ENCODE data around the gene ARHGEF37.

ARHGEF37 gene

GRCh38 chr5:149603210-149603609 lies 21.9 kb downstream of the ARHGEF37 start:
- no peak for DNase-seq

- DNase-seq: no peak
Measured at GRCh38 chr5:149603920-149604319, 22.6 kb downstream of the ARHGEF37 start.

- DNase-seq: no peak
Measured at GRCh38 chr5:149604321-149604720, 23.0 kb downstream of the ARHGEF37 start.

GRCh38 chr5:149605354-149605997 lies 24.2 kb downstream of the ARHGEF37 start:
- no peak for DNase-seq

- no peak for DNase-seq
Measured at GRCh38 chr5:149605998-149606724, 24.9 kb downstream of the ARHGEF37 start.

- DNase-seq: no peak
Measured at GRCh38 chr5:149608936-149609545, 27.7 kb downstream of the ARHGEF37 start.

- no peak for DNase-seq
Measured at GRCh38 chr5:149609640-149610219, 28.4 kb downstream of the ARHGEF37 start.

GRCh38 chr5:149610589-149611255 lies 29.4 kb downstream of the ARHGEF37 start:
- DNase-seq: no peak

GRCh38 chr5:149611326-149611725 lies 30.0 kb downstream of the ARHGEF37 start:
- DNase-seq: no peak

GRCh38 chr5:149614034-149614907 lies 33.0 kb downstream of the ARHGEF37 start:
- DNase-seq: no peak

GRCh38 chr5:149615976-149616375 lies 34.7 kb downstream of the ARHGEF37 start:
- DNase-seq: no peak

GRCh38 chr5:149616727-149617285 lies 35.5 kb downstream of the ARHGEF37 start:
- no peak for DNase-seq

- DNase-seq: no peak
Measured at GRCh38 chr5:149617760-149618306, 36.5 kb downstream of the ARHGEF37 start.

- DNase-seq: no peak
Measured at GRCh38 chr5:149618581-149619248, 37.4 kb downstream of the ARHGEF37 start.

GRCh38 chr5:149621415-149622098 lies 40.3 kb downstream of the ARHGEF37 start:
- no peak for DNase-seq

- DNase-seq: no peak
Measured at GRCh38 chr5:149622466-149622865, 41.2 kb downstream of the ARHGEF37 start.

GRCh38 chr5:149623473-149623872 lies 42.2 kb downstream of the ARHGEF37 start:
- DNase-seq: no peak

GRCh38 chr5:149627070-149627469 lies 45.8 kb downstream of the ARHGEF37 start:
- no peak for DNase-seq

GRCh38 chr5:149628221-149628620 lies 46.9 kb downstream of the ARHGEF37 start:
- DNase-seq: no peak

- DNase-seq: no peak
Measured at GRCh38 chr5:149628846-149629388, 47.6 kb downstream of the ARHGEF37 start.

Data from activated naive CD4-positive, alpha-beta T cell (primary cell).